ENCODE measurements around the gene TAS1R3.

TAS1R3 gene

DNA sequence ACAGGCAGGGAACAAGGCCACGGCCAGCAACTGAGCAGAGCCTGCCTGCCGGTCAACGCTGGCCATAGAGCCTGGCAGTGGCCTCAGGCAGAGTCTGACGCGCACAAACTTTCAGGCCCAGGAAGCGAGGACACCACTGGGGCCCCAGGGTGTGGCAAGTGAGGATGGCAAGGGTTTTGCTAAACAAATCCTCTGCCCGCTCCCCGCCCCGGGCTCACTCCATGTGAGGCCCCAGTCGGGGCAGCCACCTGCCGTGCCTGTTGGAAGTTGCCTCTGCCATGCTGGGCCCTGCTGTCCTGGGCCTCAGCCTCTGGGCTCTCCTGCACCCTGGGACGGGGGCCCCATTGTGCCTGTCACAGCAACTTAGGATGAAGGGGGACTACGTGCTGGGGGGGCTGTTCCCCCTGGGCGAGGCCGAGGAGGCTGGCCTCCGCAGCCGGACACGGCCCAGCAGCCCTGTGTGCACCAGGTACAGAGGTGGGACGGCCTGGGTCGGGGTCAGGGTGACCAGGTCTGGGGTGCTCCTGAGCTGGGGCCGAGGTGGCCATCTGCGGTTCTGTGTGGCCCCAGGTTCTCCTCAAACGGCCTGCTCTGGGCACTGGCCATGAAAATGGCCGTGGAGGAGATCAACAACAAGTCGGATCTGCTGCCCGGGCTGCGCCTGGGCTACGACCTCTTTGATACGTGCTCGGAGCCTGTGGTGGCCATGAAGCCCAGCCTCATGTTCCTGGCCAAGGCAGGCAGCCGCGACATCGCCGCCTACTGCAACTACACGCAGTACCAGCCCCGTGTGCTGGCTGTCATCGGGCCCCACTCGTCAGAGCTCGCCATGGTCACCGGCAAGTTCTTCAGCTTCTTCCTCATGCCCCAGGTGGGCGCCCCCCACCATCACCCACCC is at the start of gene TAS1R3:
Gene TAS1R3, plus strand, starts transcription at position 213 of the 898 bp plus-strand sequence. Its CDS starts 66 bp downstream, at position 279.
- in situ Hi-C loops (cut with HindIII; ENCODE audit: low sequenced_read_pairs) = no loop called here

DNA sequence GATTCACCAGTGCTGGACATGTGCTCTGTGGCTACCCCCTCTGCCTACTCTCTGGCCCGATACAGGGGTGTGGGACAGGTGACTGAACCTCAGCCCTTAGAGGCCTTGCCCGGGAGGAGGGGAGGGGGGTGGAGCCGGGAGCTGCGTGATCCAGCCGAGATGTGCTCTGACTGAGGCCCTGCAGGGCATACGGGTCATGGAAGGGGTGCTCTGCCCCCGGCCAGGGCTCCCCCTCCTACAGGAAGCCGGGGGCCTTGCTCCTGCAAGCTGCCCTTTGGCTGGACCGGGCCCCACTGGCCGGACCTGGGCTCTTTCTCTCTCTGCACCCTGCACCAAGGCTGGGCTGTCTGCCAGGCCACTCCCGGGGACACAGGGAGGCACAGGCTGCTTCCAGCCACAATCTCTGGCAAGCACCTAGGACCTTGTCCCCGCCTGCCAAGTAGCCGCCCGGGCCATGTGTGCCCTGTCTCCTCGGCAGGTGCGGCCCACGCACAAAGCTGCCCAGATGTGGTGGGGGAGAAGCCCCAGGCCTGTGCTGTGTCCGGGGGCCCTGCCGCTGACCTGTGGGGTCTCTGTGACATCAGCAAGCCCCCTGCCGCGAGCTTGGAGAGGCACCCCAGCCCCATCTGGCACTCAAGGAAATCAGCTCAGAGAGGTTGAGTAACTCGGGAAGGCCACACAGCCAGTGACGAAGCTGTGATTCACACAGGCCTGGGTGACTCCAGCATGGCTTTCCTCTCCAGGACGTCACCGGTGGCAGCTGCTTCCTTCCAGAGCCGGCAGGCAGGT is 49.4 kb upstream of the TAS1R3 start:
- in situ Hi-C loops (cut with HindIII; ENCODE audit: low sequenced_read_pairs) = no loop called here

DNA sequence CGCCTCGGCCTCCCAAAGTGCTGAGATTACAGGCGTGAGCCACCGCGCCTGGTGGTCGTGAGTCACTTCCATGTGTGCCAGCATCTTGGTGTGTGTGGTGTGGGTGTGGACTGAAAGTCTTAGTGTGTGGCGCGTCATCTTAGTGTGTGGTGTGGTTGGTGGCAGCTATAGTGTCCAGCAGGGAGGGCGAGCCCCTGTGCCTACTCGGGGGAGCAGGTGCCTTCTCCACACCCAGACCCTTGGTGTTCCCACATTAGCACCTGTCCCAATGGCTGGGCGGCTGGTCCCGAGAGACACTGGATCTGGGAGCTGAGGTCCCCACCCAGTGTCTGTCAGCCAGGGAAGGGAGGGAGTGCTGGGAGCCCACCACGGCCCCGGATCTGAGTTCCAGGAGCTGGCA is 48.1 kb upstream of the TAS1R3 start:
- in situ Hi-C loops (cut with HindIII; ENCODE audit: low sequenced_read_pairs) = no loop called here

- in situ Hi-C loops (cut with HindIII; ENCODE audit: low sequenced_read_pairs) = no loop called here
Measured at GRCh38 chr1:1283821-1284220, 47.3 kb upstream of the TAS1R3 start.

DNA sequence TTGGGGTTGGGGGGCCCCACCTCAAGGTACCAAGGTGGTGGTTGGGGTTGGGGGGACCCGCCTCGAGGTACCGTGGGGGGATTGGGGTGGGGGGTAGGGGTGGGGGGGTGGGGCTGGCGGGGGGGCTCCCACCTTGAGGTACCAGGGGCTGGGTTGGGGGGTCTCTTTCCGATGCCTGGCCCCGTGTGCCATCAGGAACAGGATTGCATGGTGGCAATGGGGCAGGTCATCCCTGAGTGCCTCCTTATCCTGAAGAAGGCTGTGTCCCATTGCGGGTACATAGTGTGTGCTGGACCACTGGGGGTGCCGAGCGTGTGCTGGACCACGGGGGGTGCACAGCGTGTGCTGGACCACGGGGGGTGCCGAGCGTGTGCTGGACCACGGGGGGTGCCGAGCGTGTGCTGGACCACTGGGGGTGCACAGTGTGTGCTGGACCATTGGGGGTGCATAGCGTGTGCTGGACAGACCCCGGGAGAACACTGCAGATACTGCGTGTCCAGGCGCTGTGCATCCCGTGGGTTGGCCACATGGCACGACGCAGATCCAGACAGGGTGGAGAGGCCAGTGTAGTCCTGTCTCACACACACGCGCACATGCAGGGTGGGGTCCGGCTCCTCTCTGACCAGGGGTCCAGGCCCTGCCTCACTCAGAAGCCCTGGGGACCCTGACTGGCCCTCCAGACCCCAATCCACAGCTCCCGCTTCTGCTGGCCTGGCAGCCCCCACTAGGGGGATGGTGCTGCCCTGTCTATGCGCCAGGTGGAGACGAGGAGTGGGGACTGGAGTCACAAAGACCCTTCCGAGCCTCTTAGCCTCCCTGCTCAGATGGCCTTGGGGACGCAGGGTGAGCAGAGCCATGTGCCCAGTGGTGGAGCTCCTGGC is 46.6 kb upstream of the TAS1R3 start:
- in situ Hi-C loops (cut with HindIII; ENCODE audit: low sequenced_read_pairs) = no loop called here

DNA sequence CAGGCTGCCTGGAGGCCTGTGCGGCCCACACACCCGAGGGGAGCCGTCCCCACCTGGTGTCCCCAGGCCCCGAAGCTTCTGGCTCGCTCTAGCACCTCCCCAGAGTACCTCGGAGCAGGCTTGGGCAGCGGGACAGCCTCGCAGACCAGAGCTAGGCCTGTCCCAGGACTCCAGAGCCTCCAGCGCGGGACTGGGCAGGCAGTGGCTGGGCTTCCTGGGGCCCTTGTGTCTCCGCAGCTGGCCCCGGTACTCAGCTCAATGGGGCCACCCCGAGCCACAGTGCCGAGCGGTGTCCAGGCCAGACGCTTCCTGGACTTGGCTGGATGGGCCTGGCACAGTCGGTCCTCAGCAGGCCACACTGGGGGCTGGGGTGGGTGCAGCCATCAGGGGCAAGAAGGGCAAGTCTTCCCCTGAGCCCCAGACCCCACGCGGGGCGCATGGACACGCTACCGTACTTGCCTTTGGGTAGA is 45.9 kb upstream of the TAS1R3 start:
- in situ Hi-C loops (cut with HindIII; ENCODE audit: low sequenced_read_pairs) = no loop called here

GRCh38 chr1:1285611-1286311 is 45.3 kb upstream of the TAS1R3 start:
- in situ Hi-C loops (cut with HindIII; ENCODE audit: low sequenced_read_pairs) = no loop called here

DNA sequence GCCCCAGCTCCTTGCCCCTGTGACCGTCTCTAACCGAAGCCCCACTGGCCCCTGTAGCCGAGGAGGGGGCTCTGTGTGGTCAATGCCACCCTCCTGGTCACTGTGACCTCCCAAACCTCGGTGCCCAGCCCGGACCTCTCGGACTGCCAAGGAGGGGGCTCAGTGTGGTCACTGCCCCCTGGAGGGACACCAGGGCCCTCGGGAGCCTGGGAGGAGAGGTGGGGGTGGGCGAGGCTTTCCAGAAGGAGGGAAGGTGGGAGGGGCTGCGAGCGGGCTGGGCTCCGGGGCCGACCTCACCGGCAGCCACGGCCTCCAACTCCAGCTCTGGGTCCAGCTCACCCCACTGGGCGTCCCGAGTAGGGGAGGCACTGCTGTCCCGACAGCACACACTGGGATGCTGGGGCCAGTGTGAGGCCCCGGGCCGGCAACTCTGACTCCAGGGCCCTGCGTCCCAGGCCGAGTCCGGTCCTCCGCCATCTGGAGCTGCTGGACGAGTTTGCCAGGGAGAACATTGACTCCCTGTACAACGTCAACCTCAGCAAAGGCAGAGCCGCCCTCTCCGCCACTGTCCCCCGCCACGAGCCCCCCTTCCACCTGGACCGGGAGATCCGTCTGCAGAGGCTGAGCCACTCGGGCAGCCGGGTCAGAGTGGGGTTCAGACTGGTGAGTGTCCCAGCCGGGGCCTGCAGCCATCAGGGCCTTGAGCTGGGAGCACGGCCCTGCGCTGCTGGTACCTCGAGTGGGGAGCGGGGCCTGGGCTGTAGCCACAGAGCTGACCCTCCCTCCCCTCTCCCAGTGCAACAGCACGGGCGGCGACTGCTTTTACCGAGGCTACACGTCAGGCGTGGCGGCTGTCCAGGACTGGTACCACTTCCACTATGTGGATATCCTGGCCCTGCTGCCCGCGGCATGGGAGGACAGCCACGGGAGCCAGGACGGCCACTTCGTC is 44.5 kb upstream of the TAS1R3 start:
- in situ Hi-C loops (cut with HindIII; ENCODE audit: low sequenced_read_pairs) = no loop called here

DNA sequence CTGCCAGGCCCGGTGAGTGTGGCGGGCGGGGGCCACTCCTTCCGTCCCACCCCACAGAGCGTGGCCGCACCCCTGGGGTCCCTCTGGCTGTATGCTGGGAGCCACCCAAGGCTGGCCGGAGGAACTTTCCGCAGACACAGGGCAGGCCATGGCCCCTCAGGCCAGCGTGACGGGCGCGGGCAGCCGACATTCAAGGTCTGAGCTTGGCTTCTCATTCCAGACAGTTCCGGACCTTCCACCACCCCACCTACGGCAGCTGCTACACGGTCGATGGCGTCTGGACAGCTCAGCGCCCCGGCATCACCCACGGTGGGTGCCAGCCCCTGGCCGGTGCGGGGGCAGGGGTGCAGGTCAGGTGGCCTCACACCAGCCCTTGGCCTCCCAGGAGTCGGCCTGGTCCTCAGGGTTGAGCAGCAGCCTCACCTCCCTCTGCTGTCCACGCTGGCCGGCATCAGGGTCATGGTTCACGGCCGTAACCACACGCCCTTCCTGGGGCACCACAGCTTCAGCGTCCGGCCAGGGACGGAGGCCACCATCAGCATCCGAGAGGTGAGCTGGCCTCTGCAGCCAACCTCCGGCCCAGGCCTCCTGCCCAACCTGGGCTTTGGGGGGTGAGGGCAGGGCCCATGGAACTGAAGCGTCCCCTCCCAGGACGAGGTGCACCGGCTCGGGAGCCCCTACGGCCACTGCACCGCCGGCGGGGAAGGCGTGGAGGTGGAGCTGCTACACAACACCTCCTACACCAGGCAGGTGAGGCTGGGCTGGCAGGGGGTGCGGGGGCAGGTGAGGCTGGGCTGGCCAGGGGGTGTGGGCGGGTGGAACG is 43.6 kb upstream of the TAS1R3 start:
- in situ Hi-C loops (cut with HindIII; ENCODE audit: low sequenced_read_pairs) = no loop called here

- in situ Hi-C loops (cut with HindIII; ENCODE audit: low sequenced_read_pairs) = no loop called here
Measured at GRCh38 chr1:1290238-1290731, 40.8 kb upstream of the TAS1R3 start.

DNA sequence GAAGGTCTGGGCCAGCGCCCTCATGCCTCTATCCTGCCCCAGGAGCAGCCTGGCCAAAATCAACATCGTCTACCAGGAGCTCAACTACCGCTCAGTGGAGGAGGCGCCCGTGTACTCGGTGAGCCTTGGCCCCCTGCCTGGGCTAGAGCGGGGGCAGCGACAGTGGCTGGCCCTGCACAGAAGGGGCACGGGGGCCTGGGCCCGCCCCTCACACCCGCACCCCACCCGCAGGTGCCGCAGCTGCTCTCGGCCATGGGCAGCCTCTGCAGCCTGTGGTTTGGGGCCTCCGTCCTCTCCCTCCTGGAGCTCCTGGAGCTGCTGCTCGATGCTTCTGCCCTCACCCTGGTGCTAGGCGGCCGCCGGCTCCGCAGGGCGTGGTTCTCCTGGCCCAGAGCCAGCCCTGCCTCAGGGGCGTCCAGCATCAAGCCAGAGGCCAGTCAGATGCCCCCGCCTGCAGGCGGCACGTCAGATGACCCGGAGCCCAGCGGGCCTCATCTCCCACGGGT is 40.0 kb upstream of the TAS1R3 start:
- in situ Hi-C loops (cut with HindIII; ENCODE audit: low sequenced_read_pairs) = no loop called here

GRCh38 chr1:1291548-1292441 is 39.3 kb upstream of the TAS1R3 start:
- in situ Hi-C loops (cut with HindIII; ENCODE audit: low sequenced_read_pairs) = no loop called here

DNA sequence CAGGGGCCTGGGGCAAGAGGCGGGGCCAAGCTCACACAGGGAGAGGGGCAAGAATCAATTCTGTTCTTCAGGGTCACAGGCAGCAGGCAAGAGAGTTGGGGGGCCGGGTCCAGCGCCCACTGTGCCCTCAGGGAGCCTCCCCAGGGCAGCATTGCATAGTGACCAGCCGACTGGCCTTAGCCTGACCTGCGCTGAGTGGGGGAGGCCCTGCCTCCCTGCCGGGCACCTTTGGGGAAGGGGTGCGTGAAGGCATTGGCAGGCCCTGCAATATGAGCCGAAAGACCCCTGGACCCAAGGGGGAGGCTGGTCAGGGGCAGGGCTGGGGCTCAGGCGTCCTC is 38.7 kb upstream of the TAS1R3 start:
- in situ Hi-C loops (cut with HindIII; ENCODE audit: low sequenced_read_pairs) = no loop called here

DNA sequence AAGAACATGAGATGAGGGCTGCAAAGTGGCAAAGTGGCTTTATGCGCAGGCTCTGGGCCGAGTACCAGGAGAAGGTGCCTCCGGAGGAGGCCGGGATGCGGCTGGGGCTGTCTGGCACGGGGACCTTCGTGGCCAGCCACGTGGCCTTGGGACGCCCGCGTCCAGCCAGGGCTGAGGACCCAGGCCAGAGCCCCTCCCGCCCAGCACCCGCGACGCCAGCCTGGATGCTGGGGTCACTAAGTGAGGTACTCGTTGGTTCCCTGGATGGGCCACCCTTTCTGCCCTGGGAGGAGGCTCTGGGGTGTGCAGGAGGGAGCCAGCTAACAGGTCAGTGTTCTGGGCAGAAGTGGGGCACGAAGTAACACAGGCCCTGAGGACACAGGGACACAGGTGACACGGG is 38.2 kb upstream of the TAS1R3 start:
- in situ Hi-C loops (cut with HindIII; ENCODE audit: low sequenced_read_pairs) = no loop called here

DNA sequence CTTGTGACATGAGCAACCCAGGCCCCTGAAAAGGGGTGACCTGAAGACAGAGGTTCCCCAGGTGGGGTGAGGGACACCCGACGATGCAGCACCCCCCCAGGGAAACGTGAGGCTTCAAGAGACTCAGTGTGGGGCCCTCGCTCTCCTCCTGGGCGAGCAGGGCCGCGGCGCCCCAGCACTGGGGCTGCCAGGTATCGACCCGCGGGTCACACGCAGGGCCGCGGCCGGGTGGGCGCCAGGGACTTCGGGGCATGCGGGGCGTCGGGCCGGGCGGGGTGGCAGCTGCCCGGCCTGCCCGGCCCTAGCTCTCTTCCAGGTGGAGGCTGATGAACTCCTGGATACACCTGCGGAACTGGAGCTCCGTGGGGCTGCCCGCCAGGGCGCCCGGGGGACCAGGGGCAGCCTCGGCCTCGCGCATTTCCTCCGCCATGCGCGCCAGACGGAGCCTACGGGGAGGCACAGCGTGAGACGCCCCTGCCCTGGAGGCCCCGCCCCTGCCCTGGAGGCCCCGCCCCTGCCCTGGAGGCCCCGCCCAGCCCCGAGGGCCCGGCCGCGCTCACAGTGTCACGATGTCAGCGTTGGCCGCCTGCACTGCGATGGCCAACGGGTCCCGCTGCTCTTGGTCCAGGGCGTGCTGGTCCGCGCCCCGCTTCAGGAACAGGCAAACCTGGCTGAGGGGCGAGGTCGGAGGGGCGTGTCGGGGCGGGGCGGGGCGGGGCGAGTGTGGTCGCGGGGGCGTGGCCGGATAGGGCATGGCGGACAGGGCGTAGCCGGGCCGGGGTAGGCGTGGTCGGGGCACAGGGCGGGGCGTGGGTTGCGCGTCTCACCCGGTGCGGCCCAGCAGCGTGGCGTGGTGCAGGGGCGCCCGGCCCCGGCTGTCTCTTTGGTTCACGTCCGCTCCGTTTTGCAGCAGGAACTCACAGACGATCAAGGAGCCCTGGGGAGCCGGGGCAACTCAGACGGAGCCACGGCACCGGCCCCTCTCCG is 37.5 kb upstream of the TAS1R3 start:
- in situ Hi-C loops (cut with HindIII; ENCODE audit: low sequenced_read_pairs) = no loop called here
